DOHH2 (cell line): ENCODE data around the gene UTP11.

Experiments
- H3F3A ChIP-seq: fragments of 200-600 bp; sonication (generic), shearing (Covaris generic); 2 replicates; pipeline ENCODE4 v1.6.0; 2016; ENCODE audit warnings: antibody characterized with exemption, mild to moderate bottlenecking; ENCODE audit not compliant: control insufficient read depth, insufficient read depth
- H3K27ac ChIP-seq: fragments of 200-600 bp; sonication (generic); 2 replicates; pipeline ENCODE4 v1.5.1; 2014; ENCODE audit warnings: low read depth, mild to moderate bottlenecking, low read length, moderate library complexity
- H3K27me3 ChIP-seq: fragments of 200-600 bp; sonication (generic); 2 replicates; pipeline ENCODE4 v1.6.1; 2014; ENCODE audit warnings: mild to moderate bottlenecking, low read length, mixed read lengths; ENCODE audit not compliant: control insufficient read depth
- H3K36me3 ChIP-seq: fragments of 200-600 bp; sonication (generic); 2 replicates; pipeline ENCODE4 v1.6.1; 2014; ENCODE audit warnings: mild to moderate bottlenecking, low read length, moderate library complexity, mixed read lengths; ENCODE audit not compliant: control insufficient read depth
- H3K4me1 ChIP-seq: fragments of 200-600 bp; sonication (generic); 2 replicates; pipeline ENCODE4 v1.6.1; 2014; ENCODE audit warnings: mild to moderate bottlenecking, low read length, mixed read lengths; ENCODE audit not compliant: control insufficient read depth
- H3K4me2 ChIP-seq: fragments of 200-600 bp; sonication (generic); 2 replicates; pipeline ENCODE4 v1.6.0; 2014; ENCODE audit warnings: mild to moderate bottlenecking, low read length, moderate library complexity
- H3K4me3 ChIP-seq: fragments of 200-600 bp; sonication (generic); 2 replicates; pipeline ENCODE4 v1.5.1; 2014; ENCODE audit warnings: mild to moderate bottlenecking, low read length, mixed read lengths
- H3K79me2 ChIP-seq: fragments of 200-600 bp; sonication (generic); 2 replicates; pipeline ENCODE4 v1.6.1; 2014; ENCODE audit warnings: mild to moderate bottlenecking, low read length, mixed read lengths; ENCODE audit not compliant: control insufficient read depth
- H3K9me2 ChIP-seq: fragments of 200-600 bp; sonication (generic); replicated peaks from 2 replicates; pipeline ENCODE4 v1.6.1; 2014; ENCODE audit warnings: mild to moderate bottlenecking, low read length, mixed read lengths; ENCODE audit not compliant: control insufficient read depth
- H3K9me3 ChIP-seq: fragments of 200-600 bp; sonication (generic); 2 replicates; pipeline ENCODE4 v1.6.1; 2014; ENCODE audit warnings: antibody characterized with exemption, low read length, mixed read lengths; ENCODE audit not compliant: control insufficient read depth, insufficient read depth
- H4K20me1 ChIP-seq: fragments of 200-600 bp; sonication (generic); 2 replicates; pipeline ENCODE4 v1.6.0; 2014; ENCODE audit warnings: low read depth, mild to moderate bottlenecking, antibody characterized with exemption, low read length, moderate library complexity; ENCODE audit not compliant: control insufficient read depth, insufficient read depth
- EZH2phosphoT487 ChIP-seq: fragments of 200-600 bp; sonication (generic); IDR thresholded peaks from 2 replicates; pipeline ENCODE4 v1.6.1; 2017; ENCODE audit warnings: borderline replicate concordance, mild to moderate bottlenecking, antibody characterized with exemption, low read length, moderate library complexity, mixed read lengths
- TF ChIP-seq, protein P1 (sequence below): fragments of 200-600 bp; sonication (generic); IDR thresholded peaks from one replicate; pipeline ENCODE4 v1.5.1; 2014; ENCODE audit warnings: antibody characterized with exemption, mild to moderate bottlenecking, low read depth, low read length; ENCODE audit not compliant: poor library complexity, severe bottlenecking

The UTP11 gene

GRCh38 chr1:38003261-38004250, 9.0 kb upstream of the UTP11 start:
- Histone ChIP-seq H3F3A (no peaks in the 10 kb centered on the region), H3K4me1 (peaks cover 35% of the 10 kb centered on the region), H4K20me1 (no peaks in the 10 kb centered on the region), H3K4me3 (peak overlapping the region; percentile 63; the same call in 1 of the 2 replicates), H3K79me2 (no peaks in the 10 kb centered on the region), H3K9me2 (no peaks in the 10 kb centered on the region), H3K27ac (no peak overlapping the region), H3K4me2 (peak overlapping the region; percentile 66), H3K9me3 (no peaks in the 10 kb centered on the region), H3K27me3 (peaks cover 22% of the 10 kb centered on the region), H3K36me3 (no peaks in the 10 kb centered on the region)
- TF ChIP-seq, protein P1, sequence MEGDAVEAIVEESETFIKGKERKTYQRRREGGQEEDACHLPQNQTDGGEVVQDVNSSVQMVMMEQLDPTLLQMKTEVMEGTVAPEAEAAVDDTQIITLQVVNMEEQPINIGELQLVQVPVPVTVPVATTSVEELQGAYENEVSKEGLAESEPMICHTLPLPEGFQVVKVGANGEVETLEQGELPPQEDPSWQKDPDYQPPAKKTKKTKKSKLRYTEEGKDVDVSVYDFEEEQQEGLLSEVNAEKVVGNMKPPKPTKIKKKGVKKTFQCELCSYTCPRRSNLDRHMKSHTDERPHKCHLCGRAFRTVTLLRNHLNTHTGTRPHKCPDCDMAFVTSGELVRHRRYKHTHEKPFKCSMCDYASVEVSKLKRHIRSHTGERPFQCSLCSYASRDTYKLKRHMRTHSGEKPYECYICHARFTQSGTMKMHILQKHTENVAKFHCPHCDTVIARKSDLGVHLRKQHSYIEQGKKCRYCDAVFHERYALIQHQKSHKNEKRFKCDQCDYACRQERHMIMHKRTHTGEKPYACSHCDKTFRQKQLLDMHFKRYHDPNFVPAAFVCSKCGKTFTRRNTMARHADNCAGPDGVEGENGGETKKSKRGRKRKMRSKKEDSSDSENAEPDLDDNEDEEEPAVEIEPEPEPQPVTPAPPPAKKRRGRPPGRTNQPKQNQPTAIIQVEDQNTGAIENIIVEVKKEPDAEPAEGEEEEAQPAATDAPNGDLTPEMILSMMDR = no peak
- no peak for TF ChIP-seq EZH2phosphoT487

GRCh38 chr1:38004284-38005108, 8.0 kb upstream of the UTP11 start:
- TF ChIP-seq, protein P1 = no peak
- no peak; the same call in 1 of the 2 replicates for TF ChIP-seq EZH2phosphoT487
- Histone ChIP-seq H3K36me3 (no peaks in the 10 kb centered on the region), H3K4me2 (peak overlapping the region; percentile 66), H4K20me1 (no peaks in the 10 kb centered on the region), H3F3A (no peaks in the 10 kb centered on the region), H3K4me3 (peak overlapping the region; percentile 63), H3K9me3 (no peaks in the 10 kb centered on the region), H3K79me2 (no peaks in the 10 kb centered on the region), H3K27ac (no peak overlapping the region), H3K9me2 (no peaks in the 10 kb centered on the region), H3K4me1 (peaks cover 30% of the 10 kb centered on the region), H3K27me3 (peaks cover 22% of the 10 kb centered on the region)

- Histone ChIP-seq H3K27ac (no peak within 1 kb of the TSS), H3K4me2 (peak within 1 kb of the TSS; percentile 66), H3K4me1 (peaks cover 21% of the 10 kb centered on the region), H3K27me3 (peaks cover 22% of the 10 kb centered on the region), H3K4me3 (peak within 1 kb of the TSS; percentile 63), H3K9me3 (no peaks in the 10 kb centered on the region), H3K79me2 (no peaks in the 10 kb centered on the region), H3F3A (no peaks in the 10 kb centered on the region), H3K9me2 (no peaks in the 10 kb centered on the region), H3K36me3 (no peaks in the 10 kb centered on the region), H4K20me1 (no peaks in the 10 kb centered on the region)
- TF ChIP-seq, protein P1 = no peak
Observed at GRCh38 chr1:38005195-38006007, 7.1 kb upstream of the UTP11 start, which contains the start of gene FHL3. Gene FHL3 (minus strand): TSS chr1:38005514. CDS start chr1:37999412, 6,102 bp downstream.
